Stimulated activated CD4-positive, alpha-beta T cell treated with anti-CD3 and anti-CD28 coated beads, TNF-alpha, amount 100 ng/mL, for 4 hours (primary cell): Measurements from ENCODE around the gene NPHP4.

Source experiments
- DNase-seq, 3 experiments: peaks; one replicate each; pipeline ENCODE4 v3.0.0-alpha.2; 2020; ENCODE audit warnings: low read depth in 3 of 3

Gene NPHP4

GRCh38 chr1:5877683-5878530, 114.3 kb downstream of the NPHP4 start:
- no peak for DNase-seq

GRCh38 chr1:5877001-5877400, 115.2 kb downstream of the NPHP4 start:
- DNase-seq = no peak

GRCh38 chr1:5876094-5876650, 116.1 kb downstream of the NPHP4 start:
- no peak for DNase-seq

- DNase-seq = no peak
Measured at GRCh38 chr1:5875345-5875910, 116.8 kb downstream of the NPHP4 start.

- no peak for DNase-seq
Measured at GRCh38 chr1:5874416-5875110, 117.7 kb downstream of the NPHP4 start.

GRCh38 chr1:5873556-5873955, 118.7 kb downstream of the NPHP4 start:
- DNase-seq = no peak

- no peak for DNase-seq
Measured at GRCh38 chr1:5872886-5873285, 119.3 kb downstream of the NPHP4 start.

- DNase-seq = no peak
Measured at GRCh38 chr1:5868931-5869500, 123.2 kb downstream of the NPHP4 start.

GRCh38 chr1:5865774-5866173, 126.5 kb downstream of the NPHP4 start:
- no peak for DNase-seq

- no peak for DNase-seq
Measured at GRCh38 chr1:5865056-5865455, 127.2 kb downstream of the NPHP4 start.

- no peak for DNase-seq
Measured at GRCh38 chr1:5864256-5864655, 128.0 kb downstream of the NPHP4 start.

GRCh38 chr1:5863238-5863637, 129.0 kb downstream of the NPHP4 start:
- no peak for DNase-seq

GRCh38 chr1:5861871-5862825, 130.1 kb downstream of the NPHP4 start:
- DNase-seq = no peak

- DNase-seq = no peak
Measured at GRCh38 chr1:5860277-5860676, 131.9 kb downstream of the NPHP4 start.

- DNase-seq = no peak
Measured at GRCh38 chr1:5859766-5860165, 132.5 kb downstream of the NPHP4 start.

GRCh38 chr1:5858844-5859407, 133.3 kb downstream of the NPHP4 start:
- DNase-seq = no peak

GRCh38 chr1:5858246-5858645, 134.0 kb downstream of the NPHP4 start:
- DNase-seq = no peak

GRCh38 chr1:5857508-5858090, 134.6 kb downstream of the NPHP4 start:
- DNase-seq = no peak

- no peak for DNase-seq
Measured at GRCh38 chr1:5857011-5857410, 135.2 kb downstream of the NPHP4 start.

GRCh38 chr1:5856246-5856815, 135.9 kb downstream of the NPHP4 start:
- DNase-seq = no peak
